ENCODE results near the gene ZAR1L. TPM values are rescaled to one million over a fixed set of nuclear protein-coding genes. Genes with fewer than 3 reads are reported as not detected.

ZAR1L gene
- total and polyA plus RNA-seq, 2 experiments from 2014 or later, result 0.31 to 0.56 TPM

DNA sequence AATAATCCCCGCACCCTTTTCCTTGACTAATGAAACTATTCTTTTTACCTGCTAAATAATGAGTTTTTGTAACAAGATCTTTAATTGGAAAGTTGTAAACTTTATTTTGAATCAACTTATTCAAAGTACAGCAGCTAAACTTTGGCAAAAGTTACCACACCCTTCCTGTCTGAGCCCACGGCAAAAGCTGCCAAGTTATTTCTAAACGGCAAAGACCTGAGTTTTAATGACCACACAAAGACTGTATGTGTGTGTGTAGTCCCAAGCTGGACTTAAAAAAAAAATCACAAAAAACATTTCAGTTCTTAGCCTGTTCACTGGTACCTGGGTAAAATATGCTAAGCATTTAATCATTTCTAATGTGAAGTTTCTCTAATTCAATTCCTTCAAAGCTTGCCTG, 60.7 kb downstream of the ZAR1L start:
- H4K20me1 ChIP-seq (replicated peaks; ENCODE audit: insufficient read depth), result no peaks in the 10 kb centered on the region
- no peak for DNase-seq (ENCODE audit: low spot score)
- no peaks in the 10 kb centered on the region for H3K9me3 Mint-ChIP-seq
- no peak overlapping the region; the same call in 1 of the 2 replicates for H3K27ac ChIP-seq (ENCODE audit: low read depth)
- no peak overlapping the region for H3K4me2 ChIP-seq
- no peaks in the 10 kb centered on the region for H3K4me1 ChIP-seq (ENCODE audit: insufficient read depth)
- no peaks in the 10 kb centered on the region for H3F3A ChIP-seq (replicated peaks; ENCODE audit: low read depth)
- no peak overlapping the region for H3K27ac Mint-ChIP-seq
- no peaks in the 10 kb centered on the region for H3K36me3 Mint-ChIP-seq (ENCODE audit: low read depth)
- no peak for TF ChIP-seq ZNF331 (CRISPR knock-in tag; IDR thresholded peaks at IDR 0.05; ENCODE audit: low read depth)
- TF ChIP-seq, protein P1, sequence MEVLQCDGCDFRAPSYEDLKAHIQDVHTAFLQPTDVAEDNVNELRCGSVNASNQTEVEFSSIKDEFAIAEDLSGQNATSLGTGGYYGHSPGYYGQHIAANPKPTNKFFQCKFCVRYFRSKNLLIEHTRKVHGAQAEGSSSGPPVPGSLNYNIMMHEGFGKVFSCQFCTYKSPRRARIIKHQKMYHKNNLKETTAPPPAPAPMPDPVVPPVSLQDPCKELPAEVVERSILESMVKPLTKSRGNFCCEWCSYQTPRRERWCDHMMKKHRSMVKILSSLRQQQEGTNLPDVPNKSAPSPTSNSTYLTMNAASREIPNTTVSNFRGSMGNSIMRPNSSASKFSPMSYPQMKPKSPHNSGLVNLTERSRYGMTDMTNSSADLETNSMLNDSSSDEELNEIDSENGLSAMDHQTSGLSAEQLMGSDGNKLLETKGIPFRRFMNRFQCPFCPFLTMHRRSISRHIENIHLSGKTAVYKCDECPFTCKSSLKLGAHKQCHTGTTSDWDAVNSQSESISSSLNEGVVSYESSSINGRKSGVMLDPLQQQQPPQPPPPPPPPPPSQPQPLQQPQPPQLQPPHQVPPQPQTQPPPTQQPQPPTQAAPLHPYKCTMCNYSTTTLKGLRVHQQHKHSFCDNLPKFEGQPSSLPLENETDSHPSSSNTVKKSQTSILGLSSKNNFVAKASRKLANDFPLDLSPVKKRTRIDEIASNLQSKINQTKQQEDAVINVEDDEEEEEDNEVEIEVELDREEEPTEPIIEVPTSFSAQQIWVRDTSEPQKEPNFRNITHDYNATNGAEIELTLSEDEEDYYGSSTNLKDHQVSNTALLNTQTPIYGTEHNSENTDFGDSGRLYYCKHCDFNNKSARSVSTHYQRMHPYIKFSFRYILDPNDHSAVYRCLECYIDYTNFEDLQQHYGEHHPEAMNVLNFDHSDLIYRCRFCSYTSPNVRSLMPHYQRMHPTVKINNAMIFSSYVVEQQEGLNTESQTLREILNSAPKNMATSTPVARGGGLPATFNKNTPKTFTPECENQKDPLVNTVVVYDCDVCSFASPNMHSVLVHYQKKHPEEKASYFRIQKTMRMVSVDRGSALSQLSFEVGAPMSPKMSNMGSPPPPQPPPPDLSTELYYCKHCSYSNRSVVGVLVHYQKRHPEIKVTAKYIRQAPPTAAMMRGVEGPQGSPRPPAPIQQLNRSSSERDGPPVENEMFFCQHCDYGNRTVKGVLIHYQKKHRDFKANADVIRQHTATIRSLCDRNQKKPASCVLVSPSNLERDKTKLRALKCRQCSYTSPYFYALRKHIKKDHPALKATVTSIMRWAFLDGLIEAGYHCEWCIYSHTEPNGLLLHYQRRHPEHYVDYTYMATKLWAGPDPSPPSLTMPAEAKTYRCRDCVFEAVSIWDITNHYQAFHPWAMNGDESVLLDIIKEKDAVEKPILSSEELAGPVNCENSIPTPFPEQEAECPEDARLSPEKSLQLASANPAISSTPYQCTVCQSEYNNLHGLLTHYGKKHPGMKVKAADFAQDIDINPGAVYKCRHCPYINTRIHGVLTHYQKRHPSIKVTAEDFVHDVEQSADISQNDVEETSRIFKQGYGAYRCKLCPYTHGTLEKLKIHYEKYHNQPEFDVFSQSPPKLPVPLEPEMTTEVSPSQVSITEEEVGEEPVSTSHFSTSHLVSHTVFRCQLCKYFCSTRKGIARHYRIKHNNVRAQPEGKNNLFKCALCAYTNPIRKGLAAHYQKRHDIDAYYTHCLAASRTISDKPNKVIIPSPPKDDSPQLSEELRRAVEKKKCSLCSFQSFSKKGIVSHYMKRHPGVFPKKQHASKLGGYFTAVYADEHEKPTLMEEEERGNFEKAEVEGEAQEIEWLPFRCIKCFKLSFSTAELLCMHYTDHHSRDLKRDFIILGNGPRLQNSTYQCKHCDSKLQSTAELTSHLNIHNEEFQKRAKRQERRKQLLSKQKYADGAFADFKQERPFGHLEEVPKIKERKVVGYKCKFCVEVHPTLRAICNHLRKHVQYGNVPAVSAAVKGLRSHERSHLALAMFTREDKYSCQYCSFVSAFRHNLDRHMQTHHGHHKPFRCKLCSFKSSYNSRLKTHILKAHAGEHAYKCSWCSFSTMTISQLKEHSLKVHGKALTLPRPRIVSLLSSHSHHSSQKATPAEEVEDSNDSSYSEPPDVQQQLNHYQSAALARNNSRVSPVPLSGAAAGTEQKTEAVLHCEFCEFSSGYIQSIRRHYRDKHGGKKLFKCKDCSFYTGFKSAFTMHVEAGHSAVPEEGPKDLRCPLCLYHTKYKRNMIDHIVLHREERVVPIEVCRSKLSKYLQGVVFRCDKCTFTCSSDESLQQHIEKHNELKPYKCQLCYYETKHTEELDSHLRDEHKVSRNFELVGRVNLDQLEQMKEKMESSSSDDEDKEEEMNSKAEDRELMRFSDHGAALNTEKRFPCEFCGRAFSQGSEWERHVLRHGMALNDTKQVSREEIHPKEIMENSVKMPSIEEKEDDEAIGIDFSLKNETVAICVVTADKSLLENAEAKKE (CRISPR knock-in tag; IDR thresholded peaks at IDR 0.05), result no peak
- TF ChIP-seq STAT1 (IDR thresholded peaks at IDR 0.05; ENCODE audit: unreplicated experiment), result no peak
- TF ChIP-seq NANOG (IDR thresholded peaks at IDR 0.05; ENCODE audit: borderline replicate concordance), result no peak
- no peak for TF ChIP-seq EZH2phosphoT487 (IDR thresholded peaks at IDR 0.05; ENCODE audit: unreplicated experiment)
- TF ChIP-seq, protein P2, sequence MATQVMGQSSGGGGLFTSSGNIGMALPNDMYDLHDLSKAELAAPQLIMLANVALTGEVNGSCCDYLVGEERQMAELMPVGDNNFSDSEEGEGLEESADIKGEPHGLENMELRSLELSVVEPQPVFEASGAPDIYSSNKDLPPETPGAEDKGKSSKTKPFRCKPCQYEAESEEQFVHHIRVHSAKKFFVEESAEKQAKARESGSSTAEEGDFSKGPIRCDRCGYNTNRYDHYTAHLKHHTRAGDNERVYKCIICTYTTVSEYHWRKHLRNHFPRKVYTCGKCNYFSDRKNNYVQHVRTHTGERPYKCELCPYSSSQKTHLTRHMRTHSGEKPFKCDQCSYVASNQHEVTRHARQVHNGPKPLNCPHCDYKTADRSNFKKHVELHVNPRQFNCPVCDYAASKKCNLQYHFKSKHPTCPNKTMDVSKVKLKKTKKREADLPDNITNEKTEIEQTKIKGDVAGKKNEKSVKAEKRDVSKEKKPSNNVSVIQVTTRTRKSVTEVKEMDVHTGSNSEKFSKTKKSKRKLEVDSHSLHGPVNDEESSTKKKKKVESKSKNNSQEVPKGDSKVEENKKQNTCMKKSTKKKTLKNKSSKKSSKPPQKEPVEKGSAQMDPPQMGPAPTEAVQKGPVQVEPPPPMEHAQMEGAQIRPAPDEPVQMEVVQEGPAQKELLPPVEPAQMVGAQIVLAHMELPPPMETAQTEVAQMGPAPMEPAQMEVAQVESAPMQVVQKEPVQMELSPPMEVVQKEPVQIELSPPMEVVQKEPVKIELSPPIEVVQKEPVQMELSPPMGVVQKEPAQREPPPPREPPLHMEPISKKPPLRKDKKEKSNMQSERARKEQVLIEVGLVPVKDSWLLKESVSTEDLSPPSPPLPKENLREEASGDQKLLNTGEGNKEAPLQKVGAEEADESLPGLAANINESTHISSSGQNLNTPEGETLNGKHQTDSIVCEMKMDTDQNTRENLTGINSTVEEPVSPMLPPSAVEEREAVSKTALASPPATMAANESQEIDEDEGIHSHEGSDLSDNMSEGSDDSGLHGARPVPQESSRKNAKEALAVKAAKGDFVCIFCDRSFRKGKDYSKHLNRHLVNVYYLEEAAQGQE (IDR thresholded peaks at IDR 0.05; ENCODE audit: unreplicated experiment), result no peak
- TF ChIP-seq JUNB (IDR thresholded peaks at IDR 0.05; ENCODE audit: unreplicated experiment), result no peak
- no peak for TF ChIP-seq EZH2 (IDR thresholded peaks at IDR 0.05; ENCODE audit: low read depth, unreplicated experiment)
- TF ChIP-seq POLR2AphosphoS5 (IDR thresholded peaks at IDR 0.05; ENCODE audit: low read depth), result no peak
- TF ChIP-seq, protein P3, sequence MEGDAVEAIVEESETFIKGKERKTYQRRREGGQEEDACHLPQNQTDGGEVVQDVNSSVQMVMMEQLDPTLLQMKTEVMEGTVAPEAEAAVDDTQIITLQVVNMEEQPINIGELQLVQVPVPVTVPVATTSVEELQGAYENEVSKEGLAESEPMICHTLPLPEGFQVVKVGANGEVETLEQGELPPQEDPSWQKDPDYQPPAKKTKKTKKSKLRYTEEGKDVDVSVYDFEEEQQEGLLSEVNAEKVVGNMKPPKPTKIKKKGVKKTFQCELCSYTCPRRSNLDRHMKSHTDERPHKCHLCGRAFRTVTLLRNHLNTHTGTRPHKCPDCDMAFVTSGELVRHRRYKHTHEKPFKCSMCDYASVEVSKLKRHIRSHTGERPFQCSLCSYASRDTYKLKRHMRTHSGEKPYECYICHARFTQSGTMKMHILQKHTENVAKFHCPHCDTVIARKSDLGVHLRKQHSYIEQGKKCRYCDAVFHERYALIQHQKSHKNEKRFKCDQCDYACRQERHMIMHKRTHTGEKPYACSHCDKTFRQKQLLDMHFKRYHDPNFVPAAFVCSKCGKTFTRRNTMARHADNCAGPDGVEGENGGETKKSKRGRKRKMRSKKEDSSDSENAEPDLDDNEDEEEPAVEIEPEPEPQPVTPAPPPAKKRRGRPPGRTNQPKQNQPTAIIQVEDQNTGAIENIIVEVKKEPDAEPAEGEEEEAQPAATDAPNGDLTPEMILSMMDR (conservative IDR thresholded peaks at IDR 0.05; ENCODE audit: low read depth in 2 of 2), result no peak
- TF ChIP-seq, protein P4, sequence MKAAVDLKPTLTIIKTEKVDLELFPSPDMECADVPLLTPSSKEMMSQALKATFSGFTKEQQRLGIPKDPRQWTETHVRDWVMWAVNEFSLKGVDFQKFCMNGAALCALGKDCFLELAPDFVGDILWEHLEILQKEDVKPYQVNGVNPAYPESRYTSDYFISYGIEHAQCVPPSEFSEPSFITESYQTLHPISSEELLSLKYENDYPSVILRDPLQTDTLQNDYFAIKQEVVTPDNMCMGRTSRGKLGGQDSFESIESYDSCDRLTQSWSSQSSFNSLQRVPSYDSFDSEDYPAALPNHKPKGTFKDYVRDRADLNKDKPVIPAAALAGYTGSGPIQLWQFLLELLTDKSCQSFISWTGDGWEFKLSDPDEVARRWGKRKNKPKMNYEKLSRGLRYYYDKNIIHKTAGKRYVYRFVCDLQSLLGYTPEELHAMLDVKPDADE (IDR thresholded peaks at IDR 0.05), result no peak
- TF ChIP-seq CREB1 (CRISPR knock-in tag; IDR thresholded peaks at IDR 0.05; ENCODE audit: low read depth), result no peak
- TF ChIP-seq ZNF114 (CRISPR knock-in tag; IDR thresholded peaks at IDR 0.05), result no peak
- no peaks in the 10 kb centered on the region for H3K9me2 ChIP-seq (ENCODE audit: insufficient read depth)
- no peak overlapping the region for H2AFZ ChIP-seq
- no peaks in the 10 kb centered on the region for H3K4me1 Mint-ChIP-seq
- H3K4me3 ChIP-seq, result no peak overlapping the region
- H3K79me2 ChIP-seq (replicated peaks; ENCODE audit: insufficient read depth), result no peaks in the 10 kb centered on the region
- no peaks in the 10 kb centered on the region for H3K27me3 ChIP-seq (ENCODE audit: insufficient read depth)
- peaks cover 2% of the 10 kb centered on the region for H3K27me3 Mint-ChIP-seq (ENCODE audit: insufficient read depth, low read depth, poor library complexity)
- H3K36me3 ChIP-seq (ENCODE audit: insufficient read depth), result no peaks in the 10 kb centered on the region
- no peak overlapping the region for H3K4me3 Mint-ChIP-seq
- ATAC-seq, result no peak
